Muscle of arm (tissue), 14 donors: Measurements from ENCODE around the gene TAS2R43. TPM values are rescaled to one million over a fixed set of nuclear protein-coding genes. Genes with fewer than 3 reads are reported as not detected.
"Not testable (repeated sequence)": the region's sequence is repeated elsewhere in the genome, so short reads cannot be mapped to it uniquely, and the experiment has no call there.

Experiments used
- DNase-seq: peaks from one replicate; pipeline ENCODE4 v3.0.0-alpha.2; 2013
- long read RNA-seq, 11 donors: transcript quantifications; one replicate each; lab custom pipeline, GENCODE V29; 2026
- polyA plus RNA-seq, 12 donors: library from polyadenylated mRNA; unstranded; fragments of 120-200 nt; gene quantifications; one replicate each; pipeline ENCODE4 v1.2.1, GENCODE V29; 2013; ENCODE audit not compliant: insufficient read length in 12 of 12

TAS2R43 gene
- under 1 TPM in 7 of 12 donors, not detected in 5; 0.18 to 0.39 (median 0.21) TPM for polyA plus RNA-seq
- long read RNA-seq, donor 1, result 0 reads
- long read RNA-seq, donor 2, result 0 reads
- long read RNA-seq, donor 3, result 0 reads
- long read RNA-seq, donor 4, result 0 reads
- long read RNA-seq, donor 5, result 0 reads
- long read RNA-seq, donor 6, result 0 reads
- long read RNA-seq, donor 7, result 0 reads
- long read RNA-seq, donor 8, result 0 reads
- long read RNA-seq, donor 9, result 0 reads
- long read RNA-seq, donor 10, result 0 reads
- long read RNA-seq, donor 11, result 0 reads

GRCh38 chr12:11092128-11092527 is at the start of gene TAS2R43:
Gene TAS2R43, minus strand, starts transcription at chr12:11092313. Its CDS starts 84 bp downstream, at chr12:11092229.
- no peak for DNase-seq

- DNase-seq, result no peak
These were observed 44.0 kb upstream of the TAS2R43 start for GRCh38 chr12:11136075-11136474.

- DNase-seq, result no peak
These were observed 42.2 kb upstream of the TAS2R43 start, which contains the start of gene TAS2R30 for GRCh38 chr12:11134305-11134704. Gene TAS2R30, minus strand, starts transcription at chr12:11134644. Its CDS starts 400 bp downstream, at chr12:11134244.

- DNase-seq, result no peak
These were observed 41.7 kb upstream of the TAS2R43 start for GRCh38 chr12:11133816-11134215.

- DNase-seq, result no peak
These were observed 41.0 kb upstream of the TAS2R43 start for GRCh38 chr12:11133162-11133561.

- DNase-seq, result no peak
These were observed 38.9 kb upstream of the TAS2R43 start for GRCh38 chr12:11130999-11131398.

- DNase-seq, result no peak
These were observed 38.3 kb upstream of the TAS2R43 start for GRCh38 chr12:11130382-11130781.

- DNase-seq, result not testable (repeated sequence)
These were observed 22.0 kb upstream of the TAS2R43 start for GRCh38 chr12:11114130-11114529.

GRCh38 chr12:11111213-11111612 is 19.1 kb upstream of the TAS2R43 start:
- not testable (repeated sequence) for DNase-seq

- no peak for DNase-seq
These were observed 16.7 kb upstream of the TAS2R43 start for GRCh38 chr12:11108862-11109261.

- DNase-seq, result no peak
These were observed 15.6 kb upstream of the TAS2R43 start for GRCh38 chr12:11107719-11108118.

GRCh38 chr12:11106288-11106687 is 14.2 kb upstream of the TAS2R43 start:
- no peak for DNase-seq

- DNase-seq, result no peak
These were observed 13.4 kb upstream of the TAS2R43 start for GRCh38 chr12:11105546-11105945.

- DNase-seq, result not testable (repeated sequence)
These were observed 2.8 kb upstream of the TAS2R43 start for GRCh38 chr12:11094910-11095309.

GRCh38 chr12:11089246-11089645 is 2.9 kb downstream of the TAS2R43 start:
- no peak for DNase-seq

GRCh38 chr12:11085419-11085818 is 6.7 kb downstream of the TAS2R43 start:
- DNase-seq, result no peak

- no peak for DNase-seq
These were observed 10.1 kb downstream of the TAS2R43 start for GRCh38 chr12:11081987-11082386.

- no peak for DNase-seq
These were observed 13.9 kb downstream of the TAS2R43 start for GRCh38 chr12:11078246-11078645.

GRCh38 chr12:11075642-11076041 is 16.5 kb downstream of the TAS2R43 start:
- no peak for DNase-seq

GRCh38 chr12:11071414-11071813 is 20.7 kb downstream of the TAS2R43 start:
- DNase-seq, result no peak

GRCh38 chr12:11070999-11071398 is 21.1 kb downstream of the TAS2R43 start:
- DNase-seq, result no peak

GRCh38 chr12:11069854-11070365 is 22.2 kb downstream of the TAS2R43 start:
- DNase-seq, result no peak

- peak; percentile 18 for DNase-seq
These were observed 24.6 kb downstream of the TAS2R43 start for GRCh38 chr12:11067514-11067913.

GRCh38 chr12:11062194-11062593 is 29.9 kb downstream of the TAS2R43 start, which contains the start of gene TAS2R46:
Gene TAS2R46, minus strand, starts transcription at chr12:11062294. Its CDS starts 0 bp downstream, at chr12:11062294.
- DNase-seq, result not testable (repeated sequence)
